ENCODE data around the gene YIPF3. TPM values are rescaled to one million over a fixed set of nuclear protein-coding genes. Genes with fewer than 3 reads are reported as not detected.

Gene YIPF3
- total RNA-seq, 4 donors from 2014 or later: 64.1 to 135 (median 83.7) TPM

DNA sequence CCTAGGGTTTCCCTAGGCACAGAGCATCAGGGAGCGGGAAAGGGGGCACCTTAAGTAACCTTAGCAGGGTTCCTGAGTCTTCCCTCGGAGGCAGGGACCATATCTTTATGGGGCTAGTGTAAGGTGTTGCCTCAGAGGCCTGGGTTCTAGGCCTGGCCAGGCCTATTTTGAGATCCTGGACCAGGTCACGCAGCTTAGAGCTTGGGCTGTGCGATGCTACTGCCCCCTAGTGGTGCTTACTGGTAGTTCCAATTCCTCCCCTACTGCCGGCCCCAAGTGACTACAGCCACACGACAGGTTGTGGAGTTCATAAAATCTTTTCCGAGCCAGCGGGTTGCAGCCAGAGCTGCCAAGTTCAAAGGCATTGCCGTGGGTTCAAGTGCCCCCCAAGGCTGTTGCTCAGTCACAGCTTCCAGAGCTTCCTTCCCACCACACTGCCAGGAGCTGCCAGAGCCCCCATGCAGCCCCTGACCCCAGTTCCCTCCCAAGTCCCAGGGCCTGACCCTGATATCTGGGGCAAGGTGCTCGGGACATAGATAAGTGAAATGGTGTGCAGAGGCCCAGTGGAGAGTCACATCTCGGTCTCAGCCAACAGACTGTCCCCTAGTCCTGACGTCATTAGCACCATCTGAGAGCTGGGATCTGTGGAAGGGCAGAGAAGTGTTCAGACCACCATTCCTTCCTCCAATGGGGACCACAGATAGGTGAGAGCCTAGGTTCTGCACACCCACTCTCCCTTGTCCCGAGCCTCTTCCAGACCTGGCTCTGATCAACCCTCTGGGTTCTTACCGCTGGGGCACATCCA is 9.9 kb downstream of the YIPF3 start:
- TF ChIP-seq, protein P1, sequence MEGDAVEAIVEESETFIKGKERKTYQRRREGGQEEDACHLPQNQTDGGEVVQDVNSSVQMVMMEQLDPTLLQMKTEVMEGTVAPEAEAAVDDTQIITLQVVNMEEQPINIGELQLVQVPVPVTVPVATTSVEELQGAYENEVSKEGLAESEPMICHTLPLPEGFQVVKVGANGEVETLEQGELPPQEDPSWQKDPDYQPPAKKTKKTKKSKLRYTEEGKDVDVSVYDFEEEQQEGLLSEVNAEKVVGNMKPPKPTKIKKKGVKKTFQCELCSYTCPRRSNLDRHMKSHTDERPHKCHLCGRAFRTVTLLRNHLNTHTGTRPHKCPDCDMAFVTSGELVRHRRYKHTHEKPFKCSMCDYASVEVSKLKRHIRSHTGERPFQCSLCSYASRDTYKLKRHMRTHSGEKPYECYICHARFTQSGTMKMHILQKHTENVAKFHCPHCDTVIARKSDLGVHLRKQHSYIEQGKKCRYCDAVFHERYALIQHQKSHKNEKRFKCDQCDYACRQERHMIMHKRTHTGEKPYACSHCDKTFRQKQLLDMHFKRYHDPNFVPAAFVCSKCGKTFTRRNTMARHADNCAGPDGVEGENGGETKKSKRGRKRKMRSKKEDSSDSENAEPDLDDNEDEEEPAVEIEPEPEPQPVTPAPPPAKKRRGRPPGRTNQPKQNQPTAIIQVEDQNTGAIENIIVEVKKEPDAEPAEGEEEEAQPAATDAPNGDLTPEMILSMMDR (IDR thresholded peaks at IDR 0.05; ENCODE audit: low read depth): no peak

DNA sequence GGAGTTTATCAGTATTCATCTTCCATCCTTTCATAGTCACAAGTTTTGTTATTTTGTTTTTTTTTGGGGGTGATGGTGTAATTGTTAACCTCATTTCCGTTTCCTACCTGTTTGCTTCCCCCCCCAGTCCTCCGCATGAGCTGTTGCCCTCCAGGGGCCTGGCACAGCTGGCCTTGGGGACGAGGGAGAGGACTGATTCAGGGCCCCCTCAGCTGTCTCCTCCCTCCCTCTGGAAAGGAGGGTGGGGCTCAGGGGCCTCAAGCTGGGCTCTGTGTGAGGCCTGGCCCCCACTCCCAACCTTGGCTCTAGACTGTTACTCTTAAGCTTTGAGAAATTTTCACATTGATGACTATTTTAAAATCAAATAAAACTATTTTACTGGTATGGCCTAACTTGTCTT is 10.6 kb downstream of the YIPF3 start:
- TF ChIP-seq, protein P1 (IDR thresholded peaks at IDR 0.05; ENCODE audit: low read depth): no peak

DNA sequence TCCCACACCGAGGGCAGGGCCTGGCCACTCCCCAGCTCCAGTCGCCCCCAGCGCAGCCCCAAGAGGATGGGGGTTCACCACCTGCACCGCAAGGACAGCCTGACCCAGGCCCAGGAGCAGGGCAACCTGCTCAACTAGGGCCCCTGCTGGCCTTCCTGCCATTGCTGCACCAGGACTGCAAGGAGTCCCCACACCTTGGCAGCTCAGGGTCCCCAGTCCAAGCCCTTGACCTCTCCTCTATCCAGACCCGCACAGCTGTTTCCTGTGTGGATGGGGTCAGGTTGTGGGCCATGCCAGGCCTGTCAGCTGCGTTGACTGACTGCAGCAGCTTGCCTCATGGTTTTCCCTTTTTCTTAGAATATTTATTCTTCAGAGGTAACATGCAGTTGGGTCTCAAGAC is 11.0 kb downstream of the YIPF3 start:
- TF ChIP-seq, protein P1 (IDR thresholded peaks at IDR 0.05; ENCODE audit: low read depth): no peak

DNA sequence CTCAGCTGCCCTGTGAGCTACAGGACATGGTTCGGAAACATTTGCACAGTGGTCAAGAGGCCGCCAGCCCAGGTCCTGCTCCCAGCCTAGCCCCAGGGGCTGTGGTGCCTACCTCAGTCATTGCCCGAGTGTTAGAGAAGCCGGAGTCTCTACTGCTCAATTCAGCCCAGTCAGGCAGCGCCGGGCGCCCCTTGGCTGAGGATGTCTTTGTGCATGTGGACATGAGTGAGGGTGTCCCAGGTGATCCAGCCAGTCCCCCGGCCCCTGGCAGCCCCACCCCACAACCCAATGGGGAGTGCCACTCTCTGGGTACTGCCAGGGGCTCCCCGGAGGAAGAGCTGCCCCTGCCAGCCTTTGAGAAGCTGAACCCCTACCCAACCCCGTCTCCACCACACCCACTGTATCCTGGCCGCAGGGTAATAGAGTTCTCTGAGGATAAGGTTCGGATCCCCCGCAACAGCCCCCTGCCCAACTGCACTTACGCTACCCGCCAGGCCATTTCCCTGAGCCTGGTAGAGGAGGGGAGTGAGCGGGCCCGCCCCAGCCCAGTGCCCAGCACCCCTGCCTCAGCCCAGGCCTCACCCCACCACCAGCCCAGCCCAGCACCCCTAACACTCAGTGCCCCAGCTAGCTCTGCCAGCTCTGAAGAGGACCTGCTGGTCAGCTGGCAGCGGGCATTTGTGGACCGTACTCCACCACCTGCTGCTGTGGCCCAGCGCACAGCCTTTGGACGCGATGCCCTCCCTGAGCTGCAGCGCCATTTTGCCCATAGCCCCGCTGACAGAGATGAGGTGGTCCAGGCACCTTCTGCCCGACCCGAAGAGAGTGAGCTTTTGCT is 11.8 kb downstream of the YIPF3 start:
- TF ChIP-seq, protein P1 (IDR thresholded peaks at IDR 0.05; ENCODE audit: low read depth): no peak

DNA sequence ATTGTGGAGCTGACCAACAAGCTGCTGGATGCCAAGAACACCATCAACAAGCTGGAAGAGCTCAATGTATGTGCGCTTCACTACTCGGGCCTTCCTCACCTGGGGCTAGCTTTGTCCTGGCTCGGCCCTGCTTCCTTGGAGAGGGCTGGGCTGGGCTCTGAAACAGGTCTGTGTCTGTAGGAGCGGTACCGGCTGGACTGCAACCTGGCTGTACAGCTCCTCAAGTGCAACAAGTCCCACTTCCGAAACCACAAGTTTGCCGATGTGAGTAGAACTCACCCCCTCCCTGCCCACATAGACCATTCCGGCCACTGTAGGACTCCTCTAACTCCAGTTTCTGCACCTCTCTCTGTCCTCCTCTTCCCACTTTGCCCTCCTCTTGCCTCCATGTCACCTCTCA is 13.3 kb downstream of the YIPF3 start:
- TF ChIP-seq, protein P1 (IDR thresholded peaks at IDR 0.05; ENCODE audit: low read depth): no peak

DNA sequence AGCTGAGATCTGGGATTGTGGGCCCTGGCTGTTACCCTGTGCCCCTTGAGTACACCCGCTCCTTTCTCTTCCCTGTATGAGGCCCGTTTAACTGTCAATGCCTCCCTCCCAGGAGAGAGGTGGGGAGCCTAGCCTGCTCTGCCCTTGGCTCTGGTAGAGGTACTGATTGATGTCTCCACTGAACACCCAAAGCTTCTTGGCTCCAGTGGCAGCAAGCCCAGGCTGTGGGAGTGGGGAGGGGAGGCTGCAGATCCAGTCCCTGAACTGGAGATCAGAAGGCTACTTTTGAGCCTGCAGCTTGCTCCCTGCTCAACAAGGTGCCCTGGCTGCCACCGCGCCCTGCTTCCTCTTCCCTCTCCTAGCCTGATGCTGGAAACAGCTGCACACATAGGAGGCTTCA is 14.1 kb downstream of the YIPF3 start:
- TF ChIP-seq, protein P1 (IDR thresholded peaks at IDR 0.05; ENCODE audit: low read depth): no peak

DNA sequence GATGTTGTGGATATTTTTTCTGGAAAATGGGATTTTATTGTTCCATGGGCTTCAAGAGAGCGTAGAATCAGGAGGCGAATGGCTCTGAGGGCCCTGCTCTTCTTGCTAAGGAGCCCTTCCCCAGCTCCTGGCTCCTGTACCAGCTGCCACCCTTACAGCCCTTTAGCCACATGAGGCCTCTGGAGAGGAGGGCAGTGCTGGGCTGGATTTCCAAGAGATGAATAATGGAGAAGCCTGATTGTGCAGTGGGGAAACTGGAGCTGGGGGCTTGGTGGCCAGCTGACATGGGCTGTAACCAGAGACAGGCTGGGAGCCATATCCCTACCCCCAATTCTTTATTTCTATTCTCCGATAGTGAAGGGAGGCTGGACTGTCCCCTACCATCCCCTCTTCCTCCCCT is 15.8 kb downstream of the YIPF3 start:
- TF ChIP-seq, protein P1 (IDR thresholded peaks at IDR 0.05; ENCODE audit: low read depth): no peak
